SU-DHL-6 (cell line): ENCODE results near the gene NOTCH3.

Experiments
- EZH2phosphoT487 ChIP-seq: fragments of 200-600 bp; sonication (generic), shearing (Covaris generic); conservative IDR thresholded peaks from 2 replicates; pipeline ENCODE4 v1.6.1; 2018; ENCODE audit warnings: mild to moderate bottlenecking, antibody characterized with exemption, low read length, moderate library complexity, mixed read lengths
- TF ChIP-seq, protein P1 (sequence below): fragments of 200-600 bp; sonication (generic); IDR thresholded peaks from one replicate; pipeline ENCODE4 v1.5.1; 2017; ENCODE audit warnings: antibody characterized with exemption, mild to moderate bottlenecking, low read length, moderate library complexity; ENCODE audit not compliant: insufficient read depth, poor library complexity, severe bottlenecking

DNA sequence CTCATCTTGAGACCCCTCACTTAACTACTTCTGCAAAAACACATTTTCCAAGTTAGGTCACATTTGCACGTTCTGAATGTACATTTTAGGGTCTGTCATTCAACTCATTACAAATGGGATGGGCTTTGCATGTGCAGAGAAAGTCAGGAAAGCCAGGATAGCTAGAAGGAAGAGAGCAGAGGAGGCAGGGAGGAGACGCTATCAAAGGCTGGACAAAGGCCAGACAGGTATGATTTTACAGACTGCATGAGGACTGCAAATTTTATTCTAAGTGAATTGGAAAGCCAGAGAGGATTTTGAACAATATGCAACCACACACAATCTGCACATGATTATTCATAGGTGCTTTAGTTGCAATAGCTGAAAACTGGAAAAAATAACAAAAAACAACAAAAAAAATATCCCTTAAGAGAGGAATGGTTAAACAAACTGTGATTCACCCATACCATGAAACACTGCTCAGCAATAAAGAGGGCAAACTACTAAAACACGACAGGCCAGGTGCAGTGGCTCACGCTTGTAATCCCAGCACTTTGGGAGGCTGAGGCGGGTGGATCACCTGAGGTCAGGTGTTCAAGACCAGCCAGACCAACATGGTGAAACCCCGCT, 72.5 kb downstream of the NOTCH3 start:
- TF ChIP-seq, protein P1, sequence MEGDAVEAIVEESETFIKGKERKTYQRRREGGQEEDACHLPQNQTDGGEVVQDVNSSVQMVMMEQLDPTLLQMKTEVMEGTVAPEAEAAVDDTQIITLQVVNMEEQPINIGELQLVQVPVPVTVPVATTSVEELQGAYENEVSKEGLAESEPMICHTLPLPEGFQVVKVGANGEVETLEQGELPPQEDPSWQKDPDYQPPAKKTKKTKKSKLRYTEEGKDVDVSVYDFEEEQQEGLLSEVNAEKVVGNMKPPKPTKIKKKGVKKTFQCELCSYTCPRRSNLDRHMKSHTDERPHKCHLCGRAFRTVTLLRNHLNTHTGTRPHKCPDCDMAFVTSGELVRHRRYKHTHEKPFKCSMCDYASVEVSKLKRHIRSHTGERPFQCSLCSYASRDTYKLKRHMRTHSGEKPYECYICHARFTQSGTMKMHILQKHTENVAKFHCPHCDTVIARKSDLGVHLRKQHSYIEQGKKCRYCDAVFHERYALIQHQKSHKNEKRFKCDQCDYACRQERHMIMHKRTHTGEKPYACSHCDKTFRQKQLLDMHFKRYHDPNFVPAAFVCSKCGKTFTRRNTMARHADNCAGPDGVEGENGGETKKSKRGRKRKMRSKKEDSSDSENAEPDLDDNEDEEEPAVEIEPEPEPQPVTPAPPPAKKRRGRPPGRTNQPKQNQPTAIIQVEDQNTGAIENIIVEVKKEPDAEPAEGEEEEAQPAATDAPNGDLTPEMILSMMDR = no peak
- TF ChIP-seq EZH2phosphoT487 = no peak
